Measurements from ENCODE around the gene AKR1E2. TPM values are rescaled to one million over a fixed set of nuclear protein-coding genes. Genes with fewer than 3 reads are reported as not detected.

The AKR1E2 gene
- total RNA-seq, 1 donor from 2014 or later: 3.9 TPM

GRCh38 chr10:4792381-4792780 lies 33.6 kb upstream of the AKR1E2 start:
- DNase-seq (ENCODE audit: low read depth, low spot score): no peak
- H3K4me1 Mint-ChIP-seq: no peaks in the 10 kb centered on the region
- no peak overlapping the region for H3K4me3 Mint-ChIP-seq
- H3K36me3 Mint-ChIP-seq (ENCODE audit: low read depth): no peaks in the 10 kb centered on the region
- H3K27ac Mint-ChIP-seq (ENCODE audit: unreplicated experiment): peak overlapping the region; percentile 3
- TF ChIP-seq CTCF (conservative IDR thresholded peaks at IDR 0.05): no peak
- H3K27me3 Mint-ChIP-seq (ENCODE audit: low read depth): peaks cover 8% of the 10 kb centered on the region
- H3K9me3 Mint-ChIP-seq: no peaks in the 10 kb centered on the region

GRCh38 chr10:4801405-4801804 lies 24.6 kb upstream of the AKR1E2 start:
- no peak overlapping the region for H3K27ac Mint-ChIP-seq (ENCODE audit: unreplicated experiment)
- DNase-seq (ENCODE audit: low read depth, low spot score): no peak
- no peaks in the 10 kb centered on the region for H3K36me3 Mint-ChIP-seq (ENCODE audit: low read depth)
- no peak overlapping the region for H3K4me3 Mint-ChIP-seq
- no peak for TF ChIP-seq CTCF (conservative IDR thresholded peaks at IDR 0.05)
- H3K4me1 Mint-ChIP-seq: no peaks in the 10 kb centered on the region
- H3K27me3 Mint-ChIP-seq (ENCODE audit: low read depth): peaks cover 11% of the 10 kb centered on the region
- peaks cover 3% of the 10 kb centered on the region for H3K9me3 Mint-ChIP-seq

GRCh38 chr10:4802711-4803487 lies 23.1 kb upstream of the AKR1E2 start:
- no peak for DNase-seq (ENCODE audit: low read depth, low spot score)
- Mint-ChIP-seq H3K27ac (ENCODE audit: unreplicated experiment) (no peak overlapping the region), H3K9me3 (peaks cover 3% of the 10 kb centered on the region), H3K27me3 (ENCODE audit: low read depth) (peaks cover 11% of the 10 kb centered on the region), H3K36me3 (ENCODE audit: low read depth) (no peaks in the 10 kb centered on the region), H3K4me3 (no peak overlapping the region), H3K4me1 (no peaks in the 10 kb centered on the region)
- TF ChIP-seq CTCF (conservative IDR thresholded peaks at IDR 0.05): no peak

GRCh38 chr10:4803822-4804221 lies 22.2 kb upstream of the AKR1E2 start:
- no peak overlapping the region for H3K27ac Mint-ChIP-seq (ENCODE audit: unreplicated experiment)
- H3K36me3 Mint-ChIP-seq (ENCODE audit: low read depth): no peaks in the 10 kb centered on the region
- no peak overlapping the region for H3K4me3 Mint-ChIP-seq
- H3K4me1 Mint-ChIP-seq: no peaks in the 10 kb centered on the region
- TF ChIP-seq CTCF (conservative IDR thresholded peaks at IDR 0.05): no peak
- peaks cover 11% of the 10 kb centered on the region for H3K27me3 Mint-ChIP-seq (ENCODE audit: low read depth)
- no peak for DNase-seq (ENCODE audit: low read depth, low spot score)
- peaks cover 3% of the 10 kb centered on the region for H3K9me3 Mint-ChIP-seq

GRCh38 chr10:4804465-4804864 lies 21.5 kb upstream of the AKR1E2 start:
- Mint-ChIP-seq H3K36me3 (ENCODE audit: low read depth) (no peaks in the 10 kb centered on the region), H3K4me1 (no peaks in the 10 kb centered on the region), H3K27ac (ENCODE audit: unreplicated experiment) (no peak overlapping the region), H3K4me3 (no peak overlapping the region), H3K9me3 (peaks cover 3% of the 10 kb centered on the region), H3K27me3 (ENCODE audit: low read depth) (peaks cover 11% of the 10 kb centered on the region)
- TF ChIP-seq CTCF (conservative IDR thresholded peaks at IDR 0.05): no peak
- no peak for DNase-seq (ENCODE audit: low read depth, low spot score)

Data from neural crest cell (in vitro differentiated cells).